ENCODE results near the gene SYNDIG1.

DNA sequence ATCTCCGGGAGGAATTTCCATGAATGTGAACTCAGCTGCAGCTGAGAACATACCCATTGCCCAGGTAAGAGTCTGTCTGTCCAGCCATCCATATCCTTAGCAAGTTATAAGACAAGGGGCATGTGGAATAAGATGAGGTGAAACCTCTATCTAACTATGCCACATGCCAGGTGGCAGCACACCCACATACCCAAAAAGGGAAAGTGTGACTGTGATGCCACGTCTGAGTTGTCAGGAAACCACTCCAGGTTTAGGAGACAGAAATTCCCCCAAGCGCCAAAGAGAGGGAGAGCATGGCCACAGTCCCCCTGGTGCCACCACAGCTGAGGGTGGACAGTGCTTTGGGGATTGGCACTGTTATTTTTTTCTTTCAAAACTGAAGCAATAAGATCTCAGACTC is 36.7 kb downstream of the SYNDIG1 start:
- TF ChIP-seq, protein P1, sequence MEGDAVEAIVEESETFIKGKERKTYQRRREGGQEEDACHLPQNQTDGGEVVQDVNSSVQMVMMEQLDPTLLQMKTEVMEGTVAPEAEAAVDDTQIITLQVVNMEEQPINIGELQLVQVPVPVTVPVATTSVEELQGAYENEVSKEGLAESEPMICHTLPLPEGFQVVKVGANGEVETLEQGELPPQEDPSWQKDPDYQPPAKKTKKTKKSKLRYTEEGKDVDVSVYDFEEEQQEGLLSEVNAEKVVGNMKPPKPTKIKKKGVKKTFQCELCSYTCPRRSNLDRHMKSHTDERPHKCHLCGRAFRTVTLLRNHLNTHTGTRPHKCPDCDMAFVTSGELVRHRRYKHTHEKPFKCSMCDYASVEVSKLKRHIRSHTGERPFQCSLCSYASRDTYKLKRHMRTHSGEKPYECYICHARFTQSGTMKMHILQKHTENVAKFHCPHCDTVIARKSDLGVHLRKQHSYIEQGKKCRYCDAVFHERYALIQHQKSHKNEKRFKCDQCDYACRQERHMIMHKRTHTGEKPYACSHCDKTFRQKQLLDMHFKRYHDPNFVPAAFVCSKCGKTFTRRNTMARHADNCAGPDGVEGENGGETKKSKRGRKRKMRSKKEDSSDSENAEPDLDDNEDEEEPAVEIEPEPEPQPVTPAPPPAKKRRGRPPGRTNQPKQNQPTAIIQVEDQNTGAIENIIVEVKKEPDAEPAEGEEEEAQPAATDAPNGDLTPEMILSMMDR (IDR thresholded peaks at IDR 0.05) = no peak
- no peak for TF ChIP-seq SIN3A (IDR thresholded peaks at IDR 0.05; ENCODE audit: borderline replicate concordance, insufficient read depth, low read depth, low read length)
- TF ChIP-seq, protein P2, sequence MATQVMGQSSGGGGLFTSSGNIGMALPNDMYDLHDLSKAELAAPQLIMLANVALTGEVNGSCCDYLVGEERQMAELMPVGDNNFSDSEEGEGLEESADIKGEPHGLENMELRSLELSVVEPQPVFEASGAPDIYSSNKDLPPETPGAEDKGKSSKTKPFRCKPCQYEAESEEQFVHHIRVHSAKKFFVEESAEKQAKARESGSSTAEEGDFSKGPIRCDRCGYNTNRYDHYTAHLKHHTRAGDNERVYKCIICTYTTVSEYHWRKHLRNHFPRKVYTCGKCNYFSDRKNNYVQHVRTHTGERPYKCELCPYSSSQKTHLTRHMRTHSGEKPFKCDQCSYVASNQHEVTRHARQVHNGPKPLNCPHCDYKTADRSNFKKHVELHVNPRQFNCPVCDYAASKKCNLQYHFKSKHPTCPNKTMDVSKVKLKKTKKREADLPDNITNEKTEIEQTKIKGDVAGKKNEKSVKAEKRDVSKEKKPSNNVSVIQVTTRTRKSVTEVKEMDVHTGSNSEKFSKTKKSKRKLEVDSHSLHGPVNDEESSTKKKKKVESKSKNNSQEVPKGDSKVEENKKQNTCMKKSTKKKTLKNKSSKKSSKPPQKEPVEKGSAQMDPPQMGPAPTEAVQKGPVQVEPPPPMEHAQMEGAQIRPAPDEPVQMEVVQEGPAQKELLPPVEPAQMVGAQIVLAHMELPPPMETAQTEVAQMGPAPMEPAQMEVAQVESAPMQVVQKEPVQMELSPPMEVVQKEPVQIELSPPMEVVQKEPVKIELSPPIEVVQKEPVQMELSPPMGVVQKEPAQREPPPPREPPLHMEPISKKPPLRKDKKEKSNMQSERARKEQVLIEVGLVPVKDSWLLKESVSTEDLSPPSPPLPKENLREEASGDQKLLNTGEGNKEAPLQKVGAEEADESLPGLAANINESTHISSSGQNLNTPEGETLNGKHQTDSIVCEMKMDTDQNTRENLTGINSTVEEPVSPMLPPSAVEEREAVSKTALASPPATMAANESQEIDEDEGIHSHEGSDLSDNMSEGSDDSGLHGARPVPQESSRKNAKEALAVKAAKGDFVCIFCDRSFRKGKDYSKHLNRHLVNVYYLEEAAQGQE (IDR thresholded peaks at IDR 0.05; ENCODE audit: insufficient read depth in 1 of 2, low read depth in 2 of 2, low read length in 1 of 2) = no peak
- no peak for TF ChIP-seq POLR2AphosphoS5 (IDR thresholded peaks at IDR 0.05; ENCODE audit: low read depth, low read length)
- no peak for TF ChIP-seq TCF7L2 (IDR thresholded peaks at IDR 0.05; ENCODE audit: low read depth, low read length)

Measured in Panc1 (cell line).